RCC 7860 (cell line): Measurements from ENCODE around the gene XPNPEP3.

ENCODE experiments used
- DNase-seq: peaks from one replicate; pipeline ENCODE4 v3.0.0-alpha.2; 2015; ENCODE audit warnings: low spot score
- FAIRE-seq: peaks from 2 replicates; lab custom pipeline; 2012; peaks lifted over from hg19 to GRCh38; lab: Jason Lieb, UNC

XPNPEP3 gene

DNA sequence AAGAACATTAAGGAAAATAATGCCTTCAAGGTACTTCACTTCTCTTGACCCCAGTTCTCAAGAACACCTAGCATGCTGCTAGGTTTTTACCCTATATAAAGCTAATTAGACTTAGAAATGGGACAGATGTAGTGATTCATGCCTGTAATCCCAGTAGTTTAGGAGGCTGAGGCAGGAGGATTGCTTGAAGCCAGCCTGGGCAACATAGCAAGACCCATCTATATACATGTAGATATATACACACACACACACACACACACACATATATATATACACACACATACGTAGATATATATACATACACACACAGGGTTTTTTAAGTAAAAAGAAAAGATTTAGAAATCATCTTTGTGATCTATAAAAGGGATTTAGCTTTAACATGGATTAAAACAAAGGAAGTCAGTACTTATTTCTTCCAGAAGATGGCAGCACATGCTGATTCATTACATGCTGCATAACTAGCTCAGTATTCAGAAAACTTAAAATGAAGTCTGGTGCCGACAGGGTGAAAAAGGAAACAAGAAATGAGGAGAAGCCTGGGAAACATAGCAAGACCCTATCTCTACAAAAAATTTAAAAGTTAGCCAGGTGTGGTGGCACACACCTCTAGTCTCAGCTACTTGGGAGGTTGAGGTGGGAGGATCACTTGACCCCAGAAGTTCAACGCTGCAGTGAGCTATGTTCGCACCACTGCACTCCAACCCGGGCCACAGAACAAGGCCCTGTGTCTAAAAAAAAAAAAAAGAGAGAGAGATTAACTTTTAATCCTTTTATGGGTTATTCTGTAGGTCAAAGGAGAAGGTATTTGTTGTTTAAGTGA is 65.7 kb downstream of the XPNPEP3 start:
- DNase-seq (peak; percentile 30), FAIRE-seq (peak; percentile 75)

- DNase-seq = no peak
- FAIRE-seq = no peak
Measured at GRCh38 chr22:40928657-40929056, 71.7 kb downstream of the XPNPEP3 start.

- DNase-seq (no peak), FAIRE-seq (no peak)
Measured at GRCh38 chr22:40932396-40932795, 75.4 kb downstream of the XPNPEP3 start.

DNA sequence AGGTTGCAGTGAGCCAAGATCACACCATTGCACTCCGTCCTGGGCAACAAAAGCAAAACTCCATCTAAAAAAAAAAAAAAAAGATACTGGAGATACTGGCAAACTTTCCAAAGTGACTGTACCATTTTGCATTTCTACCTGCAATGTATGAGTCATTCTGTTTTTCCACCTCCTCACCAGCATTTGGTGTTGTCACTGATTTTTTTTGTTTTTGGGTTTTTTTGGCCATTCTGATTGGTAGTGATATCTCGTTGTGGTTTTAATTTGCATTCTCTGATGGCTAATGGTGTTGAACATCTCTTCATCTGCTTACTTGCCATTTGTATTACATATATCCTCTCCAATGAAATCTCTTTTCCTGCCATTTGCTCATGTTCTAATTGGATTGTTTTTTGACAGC is 82.3 kb downstream of the XPNPEP3 start:
- DNase-seq = no peak

GRCh38 chr22:40950962-40951794 is 94.2 kb downstream of the XPNPEP3 start, which contains the start of gene RBX1:
RBX1 (plus strand) TSS chr22:40951378; CDS start chr22:40951399, 21 bp downstream.
- peak; percentile 79 for FAIRE-seq
- DNase-seq = peak; percentile 92

More for the DNA sequence above, 82.3 kb downstream of the XPNPEP3 start:
- no peak for FAIRE-seq

- DNase-seq (no peak), FAIRE-seq (no peak)
Measured at GRCh38 chr22:40951795-40952605, 95.1 kb downstream of the XPNPEP3 start.

GRCh38 chr22:40953471-40953870 is 96.5 kb downstream of the XPNPEP3 start:
- FAIRE-seq = no peak
- no peak for DNase-seq

- no peak for DNase-seq
- no peak for FAIRE-seq
Measured at GRCh38 chr22:40954113-40954512, 97.2 kb downstream of the XPNPEP3 start.

DNA sequence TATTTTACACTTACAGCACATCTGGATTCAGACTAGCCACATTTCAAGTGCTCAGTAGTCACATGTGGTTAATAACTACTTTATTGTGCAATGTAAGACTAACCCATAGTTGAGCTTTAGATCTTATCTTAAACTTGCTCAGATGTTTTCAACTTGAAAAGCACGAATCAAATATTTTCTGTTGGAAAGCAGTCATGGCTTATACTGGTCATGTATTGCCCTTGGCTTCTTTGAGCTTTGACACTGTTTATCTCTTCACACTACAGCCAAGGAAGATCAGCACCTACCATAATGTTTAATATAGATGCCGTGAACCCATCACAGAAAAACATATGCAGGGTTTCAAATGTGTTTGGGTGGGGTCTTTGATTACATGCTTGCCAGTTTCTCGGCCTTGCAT is 98.6 kb downstream of the XPNPEP3 start:
- FAIRE-seq = no peak
- DNase-seq = no peak

DNA sequence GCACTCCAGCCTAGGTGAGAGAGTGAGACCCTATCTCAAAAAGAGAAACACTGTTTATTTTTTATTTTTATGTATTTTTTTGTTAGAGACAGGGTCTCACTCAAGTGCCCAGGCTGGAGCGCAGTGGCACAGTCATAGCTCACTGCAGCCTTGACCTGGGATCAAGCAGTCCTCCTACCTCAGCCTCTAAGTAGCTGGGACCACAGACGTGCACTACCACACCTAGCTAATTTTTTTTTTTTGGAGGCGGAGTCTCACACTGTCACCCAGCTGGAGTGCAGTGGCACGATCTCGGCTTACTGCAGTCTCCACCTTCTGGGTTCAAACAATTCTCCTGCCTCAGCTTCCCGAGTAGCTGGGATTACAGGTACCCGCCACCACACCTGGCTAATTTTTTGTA is 100.7 kb downstream of the XPNPEP3 start:
- DNase-seq = no peak
- FAIRE-seq = no peak

GRCh38 chr22:40958299-40958698 is 101.4 kb downstream of the XPNPEP3 start:
- no peak for DNase-seq
- no peak for FAIRE-seq

- DNase-seq = no peak
- FAIRE-seq = no peak
Measured at GRCh38 chr22:40960145-40960544, 103.2 kb downstream of the XPNPEP3 start.

DNA sequence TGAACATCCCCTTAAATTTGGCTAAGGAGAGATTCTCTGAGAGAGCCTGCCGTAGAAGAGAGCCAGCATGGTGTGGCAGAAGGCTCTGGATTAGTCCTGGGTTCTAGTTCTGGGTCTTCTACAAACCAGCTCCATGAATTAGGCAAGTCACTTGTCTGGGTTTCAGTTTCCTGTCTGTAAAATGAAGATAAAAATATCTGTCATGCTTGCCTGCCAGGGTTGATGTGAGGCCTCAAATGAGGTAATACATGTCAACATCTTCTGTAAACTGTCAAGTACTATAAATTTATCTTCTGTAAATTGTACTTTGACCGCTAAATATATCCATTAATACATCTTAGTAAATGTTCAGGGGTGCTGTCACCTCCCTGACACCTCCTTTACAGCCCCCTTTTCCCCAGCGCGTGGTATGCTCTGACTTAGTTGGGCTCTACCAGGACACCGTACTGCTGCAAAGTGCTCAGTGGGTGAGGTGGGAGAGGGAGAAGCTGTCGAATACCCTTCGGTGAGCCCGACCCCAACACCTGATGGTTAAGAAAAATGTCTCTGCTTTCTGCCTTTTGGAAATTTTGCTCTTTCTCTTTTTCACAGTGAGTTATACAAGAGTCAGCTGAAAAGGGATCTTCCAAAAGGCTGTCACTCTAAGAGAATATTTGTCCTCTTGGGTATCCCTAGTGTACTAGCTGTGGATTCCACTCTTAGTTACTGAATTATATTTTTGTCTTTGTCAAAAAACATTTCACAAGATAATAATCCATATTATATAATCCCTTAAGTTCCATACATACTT is 109.2 kb downstream of the XPNPEP3 start:
- DNase-seq (no peak), FAIRE-seq (no peak)

GRCh38 chr22:40966726-40967085 is 109.8 kb downstream of the XPNPEP3 start:
- FAIRE-seq (no peak), DNase-seq (no peak)

DNA sequence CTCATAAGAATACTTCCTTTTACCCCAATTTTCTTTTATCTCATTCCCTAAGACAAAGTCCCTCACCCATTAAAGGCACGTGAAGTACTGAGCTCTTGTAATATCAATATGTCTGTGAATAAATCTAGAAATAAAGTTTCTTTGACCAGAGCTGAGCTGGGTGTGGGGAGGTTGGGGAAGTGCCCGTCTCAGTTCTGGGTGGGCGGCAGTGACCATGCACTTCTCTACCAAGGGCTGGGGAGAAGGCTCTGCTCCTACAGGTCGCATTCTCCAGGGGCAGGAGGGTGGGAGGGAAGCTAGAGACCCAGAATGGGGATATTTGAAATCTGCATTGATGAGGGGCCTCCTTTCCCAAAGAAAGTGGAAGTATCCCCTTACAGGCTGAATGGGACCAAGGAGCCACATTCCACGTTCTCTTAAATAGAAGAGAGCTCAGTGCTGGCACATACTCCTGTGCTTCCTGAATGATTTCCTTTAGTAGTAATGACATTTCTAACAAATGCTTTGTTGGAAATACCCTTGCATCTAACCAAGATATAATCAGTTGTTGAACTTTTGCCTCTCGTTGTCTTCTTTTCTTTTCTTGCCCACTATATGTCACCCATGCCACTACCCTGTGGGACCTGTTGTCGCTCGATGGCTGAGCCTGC is 110.3 kb downstream of the XPNPEP3 start:
- no peak for DNase-seq
- no peak for FAIRE-seq

DNA sequence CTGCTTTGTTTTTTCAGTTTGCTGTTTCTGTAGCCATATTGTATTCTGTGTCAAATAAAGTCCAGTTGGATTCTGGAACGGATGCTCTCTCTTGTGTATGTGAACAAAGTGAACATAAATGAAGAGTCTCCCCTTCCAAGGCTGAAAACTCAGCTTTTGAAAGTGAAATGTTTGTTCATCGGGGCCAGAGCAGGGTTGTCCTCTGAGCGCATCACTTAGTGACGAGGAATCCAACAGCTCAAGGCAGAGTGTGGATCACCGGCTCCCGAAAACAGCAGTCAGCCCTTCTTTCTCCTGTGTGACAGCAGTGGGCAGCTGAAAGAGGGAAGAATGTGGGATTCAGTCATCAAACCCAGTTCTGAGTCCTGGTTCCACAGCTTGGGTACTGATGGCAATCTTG is 115.6 kb downstream of the XPNPEP3 start:
- FAIRE-seq (no peak), DNase-seq (no peak)

GRCh38 chr22:40973144-40973543 is 116.2 kb downstream of the XPNPEP3 start:
- DNase-seq = no peak
- FAIRE-seq = no peak

DNA sequence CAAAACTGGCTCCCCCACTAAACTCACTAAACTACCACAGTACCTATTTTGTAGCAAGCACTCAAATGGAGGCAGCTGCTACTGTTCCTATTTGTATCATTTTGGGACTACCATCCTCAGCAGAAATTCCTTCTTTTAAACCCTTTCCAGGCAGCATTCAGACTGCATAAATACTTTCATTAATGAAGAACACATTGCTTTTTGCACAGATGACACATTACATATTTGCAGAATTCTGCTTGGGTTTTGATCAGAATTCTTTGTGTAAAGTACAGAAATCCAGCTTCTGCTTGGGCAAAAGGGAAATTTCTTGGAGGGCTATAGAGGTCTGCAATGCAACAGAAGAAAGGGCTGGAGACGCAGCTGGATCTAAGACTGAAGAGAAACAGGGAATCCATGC is 118.4 kb downstream of the XPNPEP3 start:
- FAIRE-seq (no peak), DNase-seq (no peak)

DNA sequence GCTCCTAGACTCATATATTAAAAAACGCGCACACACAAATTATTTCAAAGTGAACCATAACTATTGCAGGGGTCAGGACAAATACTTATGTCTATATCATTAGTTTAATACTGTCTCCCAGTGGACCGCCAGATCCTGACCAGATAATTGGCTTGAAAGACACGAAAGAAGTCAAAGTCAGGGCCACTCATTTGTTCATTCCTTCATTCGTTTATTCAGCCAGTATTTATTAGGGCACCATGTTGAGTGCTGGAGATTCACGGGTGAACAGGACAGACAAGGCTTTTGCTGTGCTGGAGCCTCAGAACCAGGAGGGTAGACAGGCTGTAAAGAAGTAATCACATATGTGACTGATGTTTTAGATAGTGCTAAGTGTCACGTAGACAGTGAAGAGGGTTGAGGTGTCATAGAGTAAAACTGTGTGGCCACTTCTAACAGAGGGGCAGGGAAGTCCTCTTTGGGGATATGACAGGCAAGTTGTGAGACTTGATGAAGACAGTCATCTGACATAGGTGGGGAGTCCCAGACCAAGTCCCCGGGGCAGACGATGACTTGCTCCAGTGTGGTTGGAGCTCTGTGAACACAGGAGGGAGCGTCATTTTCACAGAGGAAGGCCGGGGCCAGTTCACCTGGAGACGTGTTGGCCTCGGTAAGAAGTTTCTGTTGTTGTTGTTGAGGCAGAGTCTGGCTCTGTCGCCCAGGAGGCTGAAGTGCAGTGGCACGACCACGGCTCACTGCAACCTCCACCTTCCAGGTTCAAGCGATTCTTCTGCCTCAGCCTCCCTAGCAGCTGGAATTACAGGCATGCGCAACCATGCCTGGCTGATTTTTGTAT is 120.1 kb downstream of the XPNPEP3 start:
- no peak for FAIRE-seq

More for the DNA sequence above, 120.1 kb downstream of the XPNPEP3 start:
- no peak for DNase-seq
